PC-3 (cell line): ENCODE results near the gene PXDC1. TPM values are rescaled to one million over a fixed set of nuclear protein-coding genes. Genes with fewer than 3 reads are reported as not detected.

Source experiments
- ATAC-seq: fragments of 200-7000 bp; cut with Tn5 transposase; 2 replicates; pipeline ENCODE4 v1.9.1; 2020; ENCODE audit warnings: mild to moderate bottlenecking, moderate library complexity
- BruUV-seq: library from RNA; stranded (reverse); fragments of 400-500 nt; replicated peaks from 2 replicates; lab custom pipeline; 2021; lab: Mats Ljungman, UMichigan
- CTCF ChIA-PET: fragments of 300-600 bp; sonication (Branson Sonifier 250); formaldehyde crosslinking; loops from one replicate; lab custom pipeline; 2022; ENCODE audit warnings: antibody characterized with exemption; lab: Charles Lee
- POLR2A ChIA-PET: fragments of 300-600 bp; sonication (Branson Sonifier 250); formaldehyde crosslinking; loops from one replicate; lab custom pipeline; 2022; ENCODE audit warnings: antibody characterized with exemption; ENCODE audit not compliant: unreplicated experiment; lab: Charles Lee
- DNase-seq: peaks from one replicate; pipeline ENCODE4 v3.0.0-alpha.2; 2015
- H2AFZ ChIP-seq: fragments of 300-600 bp; sonication (generic); 2 replicates; pipeline ENCODE4 v1.6.0; 2016; ENCODE audit warnings: antibody characterized with exemption, low read length
- H3F3A ChIP-seq: fragments of 300-600 bp; sonication (generic); one replicate; pipeline ENCODE4 v1.6.0; 2017; ENCODE audit warnings: antibody characterized with exemption, low read length, control low read depth, mild to moderate bottlenecking; ENCODE audit not compliant: unreplicated experiment
- H3K27ac ChIP-seq: fragments of 300-600 bp; sonication (generic); 2 replicates; pipeline ENCODE4 v1.5.1; 2016; ENCODE audit warnings: mild to moderate bottlenecking, low read length
- H3K27me3 ChIP-seq: fragments of 300-600 bp; sonication (generic); 2 replicates; pipeline ENCODE4 v1.6.1; 2016; ENCODE audit warnings: low read length, mixed read lengths
- H3K36me3 ChIP-seq: fragments of 300-600 bp; sonication (generic); 2 replicates; pipeline ENCODE4 v1.6.1; 2016; ENCODE audit warnings: low read depth, mixed run types, low read length, mixed read lengths
- H3K4me1 ChIP-seq: fragments of 300-600 bp; sonication (generic); 2 replicates; pipeline ENCODE4 v1.5.1; 2016; ENCODE audit warnings: low read length; ENCODE audit not compliant: insufficient read depth
- H3K4me2 ChIP-seq: fragments of 300-600 bp; sonication (generic); 2 replicates; pipeline ENCODE4 v1.6.0; 2016; ENCODE audit warnings: low read length
- H3K4me3 ChIP-seq: fragments of 300-600 bp; sonication (generic); 2 replicates; pipeline ENCODE4 v1.5.1; 2016; ENCODE audit warnings: mild to moderate bottlenecking, low read length, mixed read lengths
- H3K79me2 ChIP-seq: fragments of 300-600 bp; sonication (generic); 2 replicates; pipeline ENCODE4 v1.6.1; 2017; ENCODE audit warnings: low read length, mixed read lengths
- H3K9ac ChIP-seq: fragments of 300-600 bp; sonication (generic); 2 replicates; pipeline ENCODE4 v1.6.0; 2016; ENCODE audit warnings: mild to moderate bottlenecking, low read length
- H3K9me2 ChIP-seq: fragments of 300-600 bp; sonication (generic); replicated peaks from 2 replicates; pipeline ENCODE4 v1.6.1; 2016; ENCODE audit warnings: mixed run types, low read length, mixed read lengths
- H3K9me3 ChIP-seq: fragments of 300-600 bp; sonication (generic); 2 replicates; pipeline ENCODE4 v1.6.1; 2016; ENCODE audit warnings: low read length, mixed read lengths
- H4K20me1 ChIP-seq: fragments of 300-600 bp; sonication (generic); 2 replicates; pipeline ENCODE4 v1.6.1; 2016; ENCODE audit warnings: low read length, mixed read lengths
- EZH2 ChIP-seq: fragments of 300-600 bp; sonication (generic); IDR thresholded peaks from one replicate; pipeline ENCODE4 v1.6.1; 2017; ENCODE audit warnings: antibody characterized with exemption, mild to moderate bottlenecking, low read length; ENCODE audit not compliant: unreplicated experiment
- EZH2phosphoT487 ChIP-seq: fragments of 300-600 bp; sonication (generic); IDR thresholded peaks from 2 replicates; pipeline ENCODE4 v1.6.1; 2018; ENCODE audit warnings: mild to moderate bottlenecking, antibody characterized with exemption, low read length, borderline replicate concordance
- intact Hi-C: fragments of 100-400 bp; cut with micrococcal nuclease; formaldehyde crosslinking; loops from 2 replicates; pipeline ENCODE4 v1.9.0; 2023
- total RNA-seq: library from RNA; depleted of rRNA; stranded (reverse); fragments of >200 nt; gene quantifications from 2 replicates; pipeline ENCODE4 v1.2.3, GENCODE V29; 2014
- TF ChIP-seq, protein P1 (sequence below): fragments of 300-600 bp; sonication (generic); conservative IDR thresholded peaks from 2 replicates; pipeline ENCODE4 v1.5.1; 2017; ENCODE audit warnings: antibody characterized with exemption, low read depth, mild to moderate bottlenecking, low read length

The PXDC1 gene
- total RNA-seq, 1 experiment from 2014 or later = 46.2 TPM

DNA sequence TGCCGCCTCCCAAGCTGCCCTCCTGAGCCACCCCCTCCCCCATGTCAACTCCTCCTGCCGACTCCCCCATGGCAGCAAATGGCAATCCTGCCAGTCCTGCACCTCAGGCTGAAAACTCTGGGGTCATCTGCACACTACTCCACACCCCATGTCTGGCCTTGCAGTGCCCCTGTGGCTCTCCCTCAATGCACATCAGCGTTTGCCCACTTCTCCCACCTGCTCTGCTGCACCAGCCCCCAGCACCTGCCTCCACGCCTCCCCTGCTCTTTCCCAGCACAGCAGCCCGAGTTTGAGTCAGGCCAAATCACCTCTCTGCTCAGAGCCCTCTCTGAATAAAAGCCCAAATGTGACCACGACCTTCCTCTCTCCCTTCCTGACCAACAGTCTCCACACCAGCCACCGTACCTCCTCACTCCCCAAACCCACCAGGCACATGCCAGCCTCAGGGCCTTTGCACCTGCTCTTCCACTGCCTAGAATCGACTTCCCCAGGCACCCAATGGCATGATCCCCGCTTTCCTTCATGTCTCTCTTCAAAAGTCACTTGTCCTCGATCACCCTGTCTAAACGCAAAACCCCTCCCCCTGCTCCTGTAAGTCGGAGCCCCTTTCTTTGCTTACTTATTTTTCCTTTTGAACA, 4.3 kb downstream of the PXDC1 start:
- H3K4me2 ChIP-seq = no peak overlapping the region
- no peaks in the 10 kb centered on the region for H3K9me2 ChIP-seq
- no peaks in the 10 kb centered on the region for H3K9me3 ChIP-seq
- no peak overlapping the region for H3K9ac ChIP-seq
- no peaks in the 10 kb centered on the region for H3F3A ChIP-seq
- peaks cover 93% of the 10 kb centered on the region for H3K79me2 ChIP-seq
- intact Hi-C loops = no loop called here
- POLR2A ChIA-PET = interaction anchor here (0.6 kb wide), 1 partner anchor 166 kb away, joined by 3 read pairs; no protein-coding TSS in a partner anchor
- DNase-seq (no peak), ATAC-seq (no peak)
- no peak for TF ChIP-seq EZH2phosphoT487
- TF ChIP-seq, protein P1, sequence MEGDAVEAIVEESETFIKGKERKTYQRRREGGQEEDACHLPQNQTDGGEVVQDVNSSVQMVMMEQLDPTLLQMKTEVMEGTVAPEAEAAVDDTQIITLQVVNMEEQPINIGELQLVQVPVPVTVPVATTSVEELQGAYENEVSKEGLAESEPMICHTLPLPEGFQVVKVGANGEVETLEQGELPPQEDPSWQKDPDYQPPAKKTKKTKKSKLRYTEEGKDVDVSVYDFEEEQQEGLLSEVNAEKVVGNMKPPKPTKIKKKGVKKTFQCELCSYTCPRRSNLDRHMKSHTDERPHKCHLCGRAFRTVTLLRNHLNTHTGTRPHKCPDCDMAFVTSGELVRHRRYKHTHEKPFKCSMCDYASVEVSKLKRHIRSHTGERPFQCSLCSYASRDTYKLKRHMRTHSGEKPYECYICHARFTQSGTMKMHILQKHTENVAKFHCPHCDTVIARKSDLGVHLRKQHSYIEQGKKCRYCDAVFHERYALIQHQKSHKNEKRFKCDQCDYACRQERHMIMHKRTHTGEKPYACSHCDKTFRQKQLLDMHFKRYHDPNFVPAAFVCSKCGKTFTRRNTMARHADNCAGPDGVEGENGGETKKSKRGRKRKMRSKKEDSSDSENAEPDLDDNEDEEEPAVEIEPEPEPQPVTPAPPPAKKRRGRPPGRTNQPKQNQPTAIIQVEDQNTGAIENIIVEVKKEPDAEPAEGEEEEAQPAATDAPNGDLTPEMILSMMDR = no peak
- TF ChIP-seq EZH2 = no peak
- H3K27me3 ChIP-seq = no peaks in the 10 kb centered on the region
- H3K4me3 ChIP-seq = no peak overlapping the region
- H3K27ac ChIP-seq = no peak overlapping the region
- no TSS peak for BruUV-seq
- CTCF ChIA-PET = no interaction called here
- H3K4me1 ChIP-seq = peaks cover 33% of the 10 kb centered on the region
- H2AFZ ChIP-seq = no peak overlapping the region
- peaks cover 6% of the 10 kb centered on the region for H4K20me1 ChIP-seq
- no peaks in the 10 kb centered on the region for H3K36me3 ChIP-seq

DNA sequence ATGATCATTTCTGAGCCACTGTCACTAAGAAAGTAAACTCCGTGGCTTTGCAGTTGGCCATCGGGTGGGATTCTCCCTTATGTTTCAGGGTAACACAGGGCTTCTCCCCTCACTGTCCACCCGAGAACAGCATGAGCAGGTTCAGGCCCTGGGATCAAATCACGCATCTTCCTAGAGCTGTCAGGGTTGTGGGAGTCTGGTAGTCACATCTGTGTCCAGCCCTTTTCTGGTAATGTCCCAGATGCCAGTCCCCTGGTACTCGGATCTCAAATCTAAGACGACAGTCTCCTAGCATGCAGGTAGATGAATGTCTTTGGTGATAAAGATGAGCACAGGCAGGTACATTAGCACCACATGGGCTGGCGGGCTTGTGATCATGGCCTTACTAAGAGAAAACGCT, 4.8 kb downstream of the PXDC1 start:
- Histone ChIP-seq H4K20me1 (peaks cover 11% of the 10 kb centered on the region), H3K27me3 (no peaks in the 10 kb centered on the region), H3K36me3 (no peaks in the 10 kb centered on the region), H3K4me2 (no peak overlapping the region), H2AFZ (no peak overlapping the region), H3F3A (no peaks in the 10 kb centered on the region), H3K9me3 (no peaks in the 10 kb centered on the region), H3K27ac (no peak overlapping the region), H3K4me3 (no peak overlapping the region), H3K9ac (no peak overlapping the region), H3K79me2 (peaks cover 98% of the 10 kb centered on the region), H3K4me1 (peaks cover 39% of the 10 kb centered on the region), H3K9me2 (no peaks in the 10 kb centered on the region)
- ChIA-PET CTCF (no interaction called here), POLR2A (no interaction called here)
- no peak for DNase-seq
- TF ChIP-seq EZH2 (no peak), EZH2phosphoT487 (no peak)
- TF ChIP-seq, protein P1 = no peak
- BruUV-seq = no TSS peak
- intact Hi-C loops = no loop called here
- no peak for ATAC-seq

DNA sequence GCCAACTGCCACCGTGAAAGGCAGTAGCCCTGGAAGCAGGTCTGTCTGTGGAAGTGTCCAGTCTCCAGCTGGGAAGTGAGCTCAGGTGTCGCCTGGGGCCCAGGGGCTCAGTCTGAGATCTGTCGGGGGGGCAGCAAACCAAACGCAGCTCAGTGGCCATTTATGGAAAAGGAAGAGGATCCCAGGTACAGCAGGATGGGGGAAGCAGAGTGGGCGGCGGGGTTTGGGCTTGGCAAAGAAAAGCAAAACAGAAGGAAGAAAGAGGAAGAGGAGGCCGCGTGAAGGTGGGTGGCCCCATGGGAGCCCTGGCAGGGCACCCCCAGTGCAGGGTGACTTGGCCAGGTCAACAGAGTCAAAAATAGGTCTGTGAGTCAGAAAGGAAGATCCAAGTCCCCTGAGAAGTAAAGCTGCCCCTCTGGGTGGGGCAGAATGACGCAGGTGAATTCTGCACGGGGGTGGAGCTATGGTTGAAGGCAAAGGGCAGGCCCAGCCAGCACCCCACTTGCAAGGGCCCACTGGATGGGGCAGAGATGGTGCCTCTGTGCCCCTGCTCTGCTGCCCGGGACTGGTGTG, 5.3 kb downstream of the PXDC1 start:
- peaks cover 98% of the 10 kb centered on the region for H3K79me2 ChIP-seq
- H3K9me2 ChIP-seq = no peaks in the 10 kb centered on the region
- TF ChIP-seq EZH2phosphoT487 = no peak
- no peak for TF ChIP-seq EZH2
- TF ChIP-seq, protein P1 = no peak
- H3K27me3 ChIP-seq = no peaks in the 10 kb centered on the region
- H3K9ac ChIP-seq = no peak overlapping the region
- ChIA-PET CTCF (no interaction called here), POLR2A (no interaction called here)
- peaks cover 43% of the 10 kb centered on the region for H3K4me1 ChIP-seq
- H3K4me2 ChIP-seq = no peak overlapping the region
- H3K4me3 ChIP-seq = no peak overlapping the region
- no peaks in the 10 kb centered on the region for H3K9me3 ChIP-seq
- no peak overlapping the region for H3K27ac ChIP-seq
- ATAC-seq (no peak), DNase-seq (no peak)
- H4K20me1 ChIP-seq = peaks cover 16% of the 10 kb centered on the region
- H2AFZ ChIP-seq = no peak overlapping the region
- intact Hi-C loops = no loop called here
- H3F3A ChIP-seq = no peaks in the 10 kb centered on the region
- BruUV-seq = no TSS peak
- no peaks in the 10 kb centered on the region for H3K36me3 ChIP-seq
